NCI-H2029 (cell line): ENCODE results near the gene PDHX.

ENCODE experiments used
- DNase-seq: peaks from one replicate; lab custom pipeline; 2025; lab: John Stamatoyannopoulos, UW

Gene PDHX

DNA sequence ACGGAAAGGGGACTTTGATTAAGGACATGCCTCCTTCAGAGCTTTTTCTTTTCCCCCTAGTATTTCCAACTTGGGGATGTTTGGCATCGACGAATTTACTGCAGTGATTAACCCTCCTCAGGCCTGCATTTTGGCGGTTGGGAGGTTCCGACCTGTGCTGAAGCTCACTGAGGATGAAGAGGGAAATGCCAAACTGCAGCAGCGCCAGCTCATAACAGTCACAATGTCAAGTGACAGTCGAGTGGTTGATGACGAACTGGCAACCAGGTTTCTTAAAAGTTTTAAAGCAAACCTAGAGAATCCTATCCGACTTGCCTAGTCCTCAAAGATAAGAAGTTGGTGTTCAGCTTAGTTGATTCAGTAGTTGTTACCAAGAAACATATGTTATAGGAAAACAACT, 78.4 kb downstream of the PDHX start:
- no peak for DNase-seq

DNA sequence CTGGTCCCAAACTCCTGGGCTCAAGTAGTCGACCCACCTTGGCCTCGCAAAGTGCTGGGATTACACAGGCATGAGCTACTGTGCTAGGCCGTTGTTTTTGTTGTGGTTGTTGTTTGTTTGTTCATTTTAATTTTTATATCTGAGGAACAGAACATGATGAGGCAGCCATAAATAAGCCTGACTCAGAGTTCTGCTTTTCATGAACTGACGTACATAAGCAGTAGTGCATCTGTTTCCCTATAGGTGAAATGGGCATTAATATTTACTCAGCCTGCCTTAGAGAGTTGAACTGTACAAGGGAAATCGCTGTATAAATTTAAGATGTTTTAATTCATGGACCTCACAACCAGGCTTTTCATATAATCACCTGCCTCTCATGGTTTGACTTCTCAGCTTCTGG, 80.5 kb downstream of the PDHX start:
- DNase-seq, result no peak

DNA sequence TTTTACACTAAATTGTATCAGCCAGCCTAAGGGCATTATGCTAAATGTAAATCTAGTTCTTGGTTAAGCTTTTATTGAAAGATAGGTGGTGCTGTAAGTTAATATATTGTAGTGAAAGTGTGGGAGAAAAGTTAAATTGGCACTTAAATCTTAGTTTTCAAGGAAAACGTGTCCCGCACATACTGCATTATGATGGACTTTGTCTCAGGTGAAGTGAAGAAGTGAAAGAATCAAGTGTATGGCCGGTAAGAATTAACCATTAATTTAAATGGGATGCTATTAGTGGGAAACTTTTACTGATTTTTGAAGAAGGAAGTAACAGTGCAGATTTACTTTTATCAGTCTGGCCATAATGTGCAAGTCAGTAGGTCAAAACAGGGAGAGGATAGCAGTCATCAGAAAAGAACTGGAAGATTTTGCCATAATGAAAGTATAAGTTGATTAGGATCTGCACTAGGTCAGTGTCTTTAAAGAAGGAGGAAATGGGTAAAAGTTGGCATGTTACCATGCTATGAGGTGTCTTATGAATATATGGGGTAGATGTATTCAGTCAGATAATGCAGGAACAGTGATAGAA, 81.6 kb downstream of the PDHX start:
- no peak for DNase-seq

DNA sequence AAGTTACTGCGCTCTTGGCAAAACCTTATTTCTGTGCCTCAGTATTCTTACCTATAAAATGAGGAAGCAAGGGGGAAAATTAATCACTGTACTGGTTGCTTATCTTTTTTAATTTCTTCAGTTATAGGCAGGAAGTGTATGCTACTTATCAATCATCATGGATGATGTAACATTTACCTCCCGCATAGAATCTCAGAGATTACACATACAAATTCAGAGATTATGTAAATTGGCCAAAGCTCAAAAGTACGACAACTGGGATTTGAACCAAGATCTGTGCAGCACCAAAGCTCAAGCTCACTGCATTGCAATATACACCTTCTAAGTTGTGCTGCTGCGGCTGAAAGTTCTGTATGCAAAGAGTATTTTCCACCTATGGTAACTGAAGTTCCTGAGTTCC, 83.0 kb downstream of the PDHX start:
- no peak for DNase-seq

- no peak for DNase-seq
Observed at GRCh38 chr11:35003186-35003585, 86.8 kb downstream of the PDHX start.

- no peak for DNase-seq
Observed at GRCh38 chr11:35003658-35004057, 87.2 kb downstream of the PDHX start.

GRCh38 chr11:35005141-35005780, 88.8 kb downstream of the PDHX start:
- no peak for DNase-seq

GRCh38 chr11:35006389-35007128, 90.1 kb downstream of the PDHX start:
- DNase-seq, result no peak

- no peak for DNase-seq
Observed at GRCh38 chr11:35007277-35007676, 90.9 kb downstream of the PDHX start.

- DNase-seq, result no peak
Observed at GRCh38 chr11:35009191-35009943, 92.9 kb downstream of the PDHX start.

DNA sequence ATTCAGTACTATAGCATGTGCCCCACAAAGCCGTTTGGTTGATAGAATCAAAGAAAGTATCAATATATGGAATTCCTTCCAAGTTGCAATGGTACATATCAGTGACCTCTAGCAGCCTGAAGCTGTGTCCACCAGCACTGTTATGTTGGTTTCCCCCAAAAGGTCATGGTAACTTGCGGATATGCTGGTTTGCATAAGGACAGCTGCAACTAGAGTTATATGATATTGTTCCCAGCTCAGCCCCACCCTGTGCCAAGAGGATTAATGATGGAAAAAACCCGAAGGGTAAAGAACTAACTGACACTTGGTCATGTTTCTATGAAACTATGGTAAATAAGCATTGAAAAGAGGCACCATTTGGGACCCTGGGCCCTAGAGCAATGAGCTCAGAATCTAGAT, 93.5 kb downstream of the PDHX start:
- DNase-seq, result no peak

- DNase-seq, result no peak
Observed at GRCh38 chr11:35010654-35011053, 94.2 kb downstream of the PDHX start.

DNA sequence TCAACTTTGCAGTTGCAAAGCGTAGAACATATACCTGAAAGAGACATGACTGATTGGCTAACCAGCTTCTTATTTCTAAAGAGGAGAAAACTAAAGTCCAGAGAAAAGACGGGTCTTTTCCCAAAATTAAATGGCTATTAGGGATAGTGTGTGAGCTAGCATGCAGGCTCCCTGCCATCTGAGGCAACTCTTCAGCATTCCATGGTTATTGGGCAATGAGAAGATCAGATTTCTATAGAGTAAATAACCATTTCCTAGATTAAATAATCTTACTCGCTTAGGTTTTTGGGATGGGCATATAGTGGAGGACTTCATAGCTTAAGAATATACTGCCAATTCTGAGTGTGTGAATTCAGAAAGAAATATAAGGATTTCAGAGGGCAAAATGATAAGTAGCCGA, 95.0 kb downstream of the PDHX start:
- DNase-seq, result no peak

DNA sequence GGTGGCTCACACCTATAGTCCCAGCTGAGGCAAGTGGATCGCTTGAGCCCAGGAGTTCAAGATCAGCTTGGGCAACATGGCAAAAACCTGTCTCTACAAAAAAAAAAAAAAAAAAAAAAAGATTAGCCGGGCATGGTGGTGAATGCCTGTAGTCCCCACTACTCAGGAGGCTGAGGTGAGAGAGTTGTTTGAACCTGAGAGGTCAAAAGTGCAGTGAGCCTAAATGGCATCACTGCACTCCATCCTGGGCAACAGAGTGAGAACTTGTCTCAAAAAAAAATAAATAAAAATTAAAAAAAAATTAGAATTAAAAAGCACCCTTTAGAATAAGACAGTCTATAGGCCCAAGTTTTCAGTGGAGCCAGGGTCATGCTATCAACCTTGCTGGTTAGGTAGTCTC, 95.5 kb downstream of the PDHX start:
- no peak for DNase-seq

DNA sequence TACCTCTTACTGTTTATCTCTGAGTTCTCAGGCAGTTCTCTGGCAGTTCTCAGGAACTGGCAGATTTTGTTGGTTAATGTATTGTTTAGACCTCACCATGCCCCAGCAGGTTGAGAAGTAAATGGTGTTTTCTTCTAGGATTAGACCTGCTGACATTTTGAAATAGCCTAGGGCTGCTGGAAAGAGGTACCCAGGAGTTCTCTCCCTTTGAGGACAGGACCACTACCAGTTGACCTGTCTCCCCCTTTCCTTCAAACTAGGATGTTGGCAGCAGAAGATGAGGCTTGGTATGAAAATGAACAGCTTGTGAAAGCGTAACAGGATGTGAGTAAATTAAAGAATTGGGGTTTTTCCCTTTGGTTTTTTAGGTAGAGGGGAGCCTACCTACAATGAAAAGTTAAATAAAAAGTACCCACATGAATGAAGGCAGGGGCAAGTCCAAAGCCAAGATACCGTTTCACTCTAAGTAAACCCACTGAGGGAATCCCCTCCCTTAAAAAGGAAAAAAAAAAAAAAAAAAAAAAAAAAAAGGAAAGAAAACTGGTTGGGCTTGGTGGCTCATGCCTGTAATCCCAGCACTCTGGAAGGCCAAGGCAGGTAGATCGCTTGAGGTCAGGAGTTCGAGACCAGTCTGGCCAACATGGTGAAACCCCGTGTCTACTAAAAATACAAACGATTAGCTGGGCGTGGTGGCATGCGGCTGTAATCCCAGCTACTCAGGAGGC, 96.2 kb downstream of the PDHX start:
- no peak for DNase-seq

GRCh38 chr11:35013514-35014233, 97.3 kb downstream of the PDHX start:
- no peak for DNase-seq

DNA sequence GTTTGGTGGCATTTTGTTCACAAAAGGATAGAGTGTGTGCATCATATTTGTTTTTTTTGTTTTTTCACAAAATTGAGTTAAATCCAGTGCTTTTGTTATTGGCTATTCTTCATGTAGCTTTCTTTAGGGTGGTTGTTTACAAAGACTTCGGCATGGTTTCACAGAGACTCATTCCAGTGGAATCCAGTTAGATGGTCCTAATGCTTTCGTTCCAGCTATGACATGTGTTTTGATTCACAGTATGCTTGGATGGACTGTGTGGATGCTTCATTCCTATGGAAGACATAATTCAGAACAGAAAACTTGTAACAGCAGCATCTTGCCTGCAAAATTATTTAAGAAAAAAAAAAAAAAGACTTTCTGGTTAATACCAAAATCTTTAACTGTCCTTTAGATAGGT, 97.9 kb downstream of the PDHX start:
- no peak for DNase-seq

GRCh38 chr11:35015621-35016387, 99.4 kb downstream of the PDHX start:
- DNase-seq, result no peak

GRCh38 chr11:35016916-35017315, 100.5 kb downstream of the PDHX start:
- no peak for DNase-seq

GRCh38 chr11:35017528-35018342, 101.3 kb downstream of the PDHX start:
- no peak for DNase-seq
